Neuronal stem cell (in vitro differentiated cells): Measurements from ENCODE around the gene WDFY1.

Experiments
- DNase-seq: peaks from one replicate; pipeline ENCODE4 v3.0.0-alpha.2; 2013; ENCODE audit warnings: low spot score
- H2AFZ ChIP-seq: one replicate; pipeline ENCODE4 v1.6.1; 2013; ENCODE audit warnings: mild to moderate bottlenecking, low read length, inconsistent platforms
- H2AK5ac ChIP-seq: 2 replicates; pipeline ENCODE4 v1.6.1; 2013; ENCODE audit warnings: low read depth, mild to moderate bottlenecking, inconsistent platforms, low read length, moderate library complexity, mixed read lengths
- H2BK120ac ChIP-seq: 2 replicates; pipeline ENCODE4 v1.6.1; 2013; ENCODE audit warnings: low read depth, mild to moderate bottlenecking, inconsistent platforms, low read length, moderate library complexity, mixed read lengths
- H2BK12ac ChIP-seq: one replicate; pipeline ENCODE4 v1.6.1; 2013; ENCODE audit warnings: low read length, inconsistent platforms
- H2BK15ac ChIP-seq: 2 replicates; pipeline ENCODE4 v1.6.1; 2013; ENCODE audit warnings: mild to moderate bottlenecking, low read length, inconsistent platforms, mixed read lengths
- H2BK5ac ChIP-seq: one replicate; pipeline ENCODE4 v1.6.1; 2013; ENCODE audit warnings: inconsistent platforms, mild to moderate bottlenecking, low read length, moderate library complexity
- H3K14ac ChIP-seq: one replicate; pipeline ENCODE4 v1.6.1; 2013; ENCODE audit warnings: low read length, inconsistent platforms
- H3K18ac ChIP-seq: 2 replicates; pipeline ENCODE4 v1.6.1; 2013; ENCODE audit warnings: low read length, inconsistent platforms
- H3K23ac ChIP-seq: 2 replicates; pipeline ENCODE4 v1.6.1; 2013; ENCODE audit warnings: low read depth, mild to moderate bottlenecking, mixed read lengths, low read length, inconsistent platforms; ENCODE audit not compliant: poor library complexity
- H3K27ac ChIP-seq: replicated peaks from 3 replicates; pipeline ENCODE4 v1.5.1; 2013; ENCODE audit warnings: low read length, inconsistent platforms
- H3K27me3 ChIP-seq, 3 experiments: 2 replicates each; pipeline ENCODE4 v1.6.1; 2013; ENCODE audit warnings: low read length in 3 of 3, mild to moderate bottlenecking in 2 of 3, inconsistent platforms in 1 of 3, low read depth in 1 of 3, mixed read lengths in 1 of 3, moderate library complexity in 1 of 3; ENCODE audit not compliant: control insufficient read depth in 3 of 3, insufficient read depth in 3 of 3
- H3K36me3 ChIP-seq, 2 donors: replicated peaks in 1 of 2; 2 replicates each; pipeline ENCODE4 v1.6.1; 2013; ENCODE audit warnings: low read length in 2 of 2; ENCODE audit not compliant: control insufficient read depth in 2 of 2, insufficient read depth in 2 of 2
- H3K4ac ChIP-seq: 2 replicates; pipeline ENCODE4 v1.6.1; 2013; ENCODE audit warnings: inconsistent platforms, mild to moderate bottlenecking, low read length, moderate library complexity
- H3K4me1 ChIP-seq, 2 donors: 1 replicate in 1 of 2; 2 replicates in 1 of 2; pipeline ENCODE4 v1.6.1; 2013; ENCODE audit warnings: low read length in 2 of 2, low read depth in 1 of 2; ENCODE audit not compliant: control insufficient read depth in 2 of 2, insufficient read depth in 1 of 2
- H3K4me2 ChIP-seq: one replicate; pipeline ENCODE4 v1.6.1; 2013; ENCODE audit warnings: mild to moderate bottlenecking, low read length, inconsistent platforms; ENCODE audit not compliant: insufficient read depth, poor library complexity, severe bottlenecking
- H3K4me3 ChIP-seq, 2 donors: 2 replicates each; pipeline ENCODE4 v1.5.1; 2013; ENCODE audit warnings: low read length in 2 of 2, mild to moderate bottlenecking in 2 of 2, inconsistent platforms in 1 of 2, moderate library complexity in 1 of 2
- H3K79me1 ChIP-seq: one replicate; pipeline ENCODE4 v1.6.1; 2013; ENCODE audit warnings: low read depth, mild to moderate bottlenecking, inconsistent platforms, low read length, moderate library complexity
- H3K9ac ChIP-seq: one replicate; pipeline ENCODE4 v1.6.1; 2013; ENCODE audit warnings: mild to moderate bottlenecking, low read depth, low read length, inconsistent platforms; ENCODE audit not compliant: poor library complexity
- H3K9me3 ChIP-seq, 2 donors: replicated peaks in 1 of 2; 2 replicates each; pipeline versions ENCODE3 to v1.6.1; 2013; ENCODE audit warnings: low read length in 2 of 2, mild to moderate bottlenecking in 2 of 2, inconsistent platforms in 1 of 2, low read depth in 1 of 2, mixed read lengths in 1 of 2, moderate library complexity in 1 of 2; ENCODE audit not compliant: control insufficient read depth in 2 of 2, insufficient read depth in 1 of 2
- H4K8ac ChIP-seq: one replicate; pipeline ENCODE4 v1.6.1; 2013; ENCODE audit warnings: low read depth, mild to moderate bottlenecking, inconsistent platforms, low read length, moderate library complexity
- H4K91ac ChIP-seq: one replicate; pipeline ENCODE4 v1.6.1; 2013; ENCODE audit warnings: low read length, low read depth, mild to moderate bottlenecking, inconsistent platforms; ENCODE audit not compliant: poor library complexity
- WGBS, 2 donors: extraction: QIAGEN DNeasy Blood & Tissue Kit; methylation state at CpG; one replicate each; pipeline ENCODE4 v1.1.7; 2013; ENCODE audit warnings: missing lambda C conversion rate in 2 of 2, mixed read lengths in 1 of 2; ENCODE audit not compliant: insufficient read length in 2 of 2, insufficient replicate concordance in 1 of 2; ENCODE audit errors: extremely low coverage in 2 of 2; 5-methylcytosine and 5-hydroxymethylcytosine counted together

Gene WDFY1

DNA sequence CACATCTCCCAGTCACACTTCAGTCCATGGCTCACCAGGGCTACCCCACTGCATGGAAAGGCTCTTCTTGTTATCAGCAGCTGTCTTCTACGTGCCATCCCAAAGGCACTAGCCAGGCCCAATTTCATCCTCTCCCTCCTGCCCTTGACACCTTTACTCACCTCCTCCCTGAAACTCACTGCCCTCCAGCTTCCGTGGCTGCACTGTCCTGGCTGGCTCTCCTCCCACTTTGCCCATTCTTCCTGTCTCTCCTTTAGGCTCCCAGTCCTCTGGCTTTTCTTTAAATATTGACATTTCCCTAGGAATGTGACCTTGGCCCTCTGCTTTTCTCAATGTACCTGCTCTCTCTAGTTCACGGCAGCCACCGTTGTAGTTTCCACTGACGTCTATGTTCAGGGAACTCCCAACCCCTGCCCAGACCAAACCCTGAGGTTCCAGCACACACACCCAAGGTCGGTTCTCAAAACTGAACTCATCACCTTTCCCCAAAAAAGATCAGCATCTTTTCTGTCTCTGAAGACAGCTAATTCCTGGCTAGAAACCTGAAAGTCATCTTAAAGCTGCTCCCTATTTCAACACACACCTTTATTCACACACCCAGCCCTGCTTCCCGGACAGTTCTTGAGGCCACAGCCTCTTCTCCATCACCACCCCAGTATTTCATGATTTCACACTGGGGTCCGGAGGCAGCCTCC, 36.7 kb downstream of the WDFY1 start:
- Histone ChIP-seq H3K27ac (no peak overlapping the region), H2AK5ac (no peak overlapping the region), H2AFZ (no peak overlapping the region), H3K4me3 (no peak overlapping the region), H2BK15ac (no peak overlapping the region), H2BK12ac (no peak overlapping the region), H3K36me3 (peaks cover 0 to 48% of the 10 kb centered on the region in 2 donors), H4K8ac (no peak overlapping the region), H3K9me3 (no peaks in the 10 kb centered on the region), H2BK120ac (no peak overlapping the region), H3K23ac (no peak overlapping the region), H3K18ac (no peak overlapping the region), H3K4me2 (no peak overlapping the region), H3K14ac (no peak overlapping the region), H3K4ac (no peak overlapping the region), H3K79me1 (no peaks in the 10 kb centered on the region), H2BK5ac (no peak overlapping the region), H3K27me3 (no peaks in the 10 kb centered on the region), H4K91ac (no peak overlapping the region), H3K4me1 (no peaks in the 10 kb centered on the region), H3K9ac (no peak overlapping the region)
- WGBS, 2 donors: no CpG with 5 or more reads among the region's 8 CpGs
- DNase-seq: no peak

DNA sequence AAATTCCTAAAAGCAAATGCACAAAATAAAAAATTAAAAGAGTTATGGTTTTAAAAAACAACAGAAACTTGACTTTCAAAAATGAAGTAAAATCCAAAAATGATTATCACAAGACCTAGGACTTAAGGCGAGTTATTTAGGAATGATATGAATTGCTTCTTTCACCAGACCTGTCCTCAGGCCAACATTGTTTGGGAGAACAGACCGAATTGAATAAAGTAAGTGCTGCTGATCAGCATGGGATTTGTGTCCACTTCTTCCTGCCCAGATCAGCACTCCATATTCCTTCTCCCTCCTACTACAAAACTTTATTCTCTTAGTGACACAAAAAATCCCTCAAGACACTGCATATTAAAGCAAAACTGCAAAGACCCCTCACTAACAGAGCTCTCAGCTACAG, 39.1 kb downstream of the WDFY1 start:
- Histone ChIP-seq H4K8ac (no peak overlapping the region), H2BK15ac (no peak overlapping the region), H3K4me1 (no peaks in the 10 kb centered on the region), H3K9me3 (no peaks in the 10 kb centered on the region), H3K4me3 (no peak overlapping the region), H3K27ac (no peak overlapping the region), H2BK12ac (no peak overlapping the region), H3K18ac (no peak overlapping the region), H3K14ac (no peak overlapping the region), H3K9ac (no peak overlapping the region), H2AK5ac (no peak overlapping the region), H3K27me3 (no peaks in the 10 kb centered on the region), H3K23ac (no peak overlapping the region), H2BK120ac (no peak overlapping the region), H3K4ac (no peak overlapping the region), H2BK5ac (no peak overlapping the region), H3K36me3 (peaks cover 4 to 55% of the 10 kb centered on the region in 2 donors), H3K4me2 (no peak overlapping the region), H4K91ac (no peak overlapping the region), H2AFZ (no peak overlapping the region), H3K79me1 (no peaks in the 10 kb centered on the region)
- WGBS, 2 donors: no CpG with 5 or more reads among the region's 2 CpGs
- no peak for DNase-seq

DNA sequence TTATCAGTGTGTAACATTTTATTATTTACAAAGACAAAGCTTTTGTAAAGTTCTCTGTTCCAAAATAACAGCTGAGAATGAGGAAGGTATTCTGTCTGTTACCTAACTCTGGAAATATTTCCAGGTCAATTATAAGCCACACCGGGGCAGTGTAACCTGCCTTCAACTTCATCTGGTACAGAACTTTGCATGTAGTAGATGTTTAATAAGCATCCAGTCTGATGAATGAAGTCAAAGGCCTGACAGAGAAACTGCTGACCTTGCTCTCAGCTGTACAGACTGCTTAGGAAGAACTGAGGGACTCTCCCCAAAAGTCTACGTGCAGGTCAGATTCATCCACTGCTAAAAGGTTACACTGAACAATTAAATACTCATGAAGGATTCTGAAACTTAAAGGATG, 43.3 kb downstream of the WDFY1 start:
- Histone ChIP-seq H3K23ac (no peak overlapping the region), H4K91ac (no peak overlapping the region), H3K9me3 (no peaks in the 10 kb centered on the region), H2AK5ac (no peak overlapping the region), H3K79me1 (no peaks in the 10 kb centered on the region), H3K27ac (no peak overlapping the region), H3K27me3 (no peaks in the 10 kb centered on the region), H3K9ac (no peak overlapping the region), H3K4me3 (no peak overlapping the region), H3K18ac (no peak overlapping the region), H3K36me3 (peaks cover 6 to 88% of the 10 kb centered on the region in 2 donors), H2AFZ (no peak overlapping the region), H3K4me1 (no peaks in the 10 kb centered on the region), H2BK120ac (no peak overlapping the region), H2BK15ac (no peak overlapping the region), H2BK5ac (no peak overlapping the region), H2BK12ac (no peak overlapping the region), H4K8ac (no peak overlapping the region), H3K14ac (no peak overlapping the region), H3K4ac (no peak overlapping the region), H3K4me2 (no peak overlapping the region)
- DNase-seq: no peak
- WGBS, 2 donors: no CpG with 5 or more reads among the region's 2 CpGs

DNA sequence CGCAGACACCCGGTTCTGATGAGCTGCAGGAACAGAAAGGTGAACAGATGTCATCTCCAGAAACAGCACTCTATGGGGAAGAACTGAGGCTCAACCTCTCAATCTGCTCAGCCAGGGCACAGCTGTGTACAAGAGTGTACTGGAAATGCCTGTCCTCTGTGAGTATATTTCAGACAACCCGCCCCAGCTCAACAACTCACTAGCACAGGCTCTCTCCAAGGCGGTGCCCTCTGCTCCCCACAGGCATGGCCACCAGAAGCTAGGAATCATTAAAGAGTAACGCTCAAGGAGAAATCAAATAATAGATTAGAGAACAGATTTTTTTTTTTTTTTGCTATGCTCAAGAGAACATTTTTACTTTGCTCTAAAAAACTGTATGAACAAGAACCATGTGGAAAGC, 43.8 kb downstream of the WDFY1 start:
- H4K8ac ChIP-seq: no peak overlapping the region
- H3K79me1 ChIP-seq: no peaks in the 10 kb centered on the region
- WGBS, 2 donors: no CpG with 5 or more reads among the region's 5 CpGs
- H3K18ac ChIP-seq: no peak overlapping the region
- no peak overlapping the region for H2BK120ac ChIP-seq
- no peak overlapping the region for H2BK15ac ChIP-seq
- peaks cover 6 to 93% of the 10 kb centered on the region in 2 donors for H3K36me3 ChIP-seq
- H2AFZ ChIP-seq: no peak overlapping the region
- H3K4me3 ChIP-seq: peak overlapping the region in 1 of 2 donors; percentile 44
- DNase-seq: no peak
- H4K91ac ChIP-seq: no peak overlapping the region
- no peak overlapping the region for H3K4me2 ChIP-seq
- H3K14ac ChIP-seq: no peak overlapping the region
- no peak overlapping the region for H3K4ac ChIP-seq
- no peak overlapping the region for H3K23ac ChIP-seq
- H3K4me1 ChIP-seq: no peaks in the 10 kb centered on the region
- H2AK5ac ChIP-seq: no peak overlapping the region
- H3K9ac ChIP-seq: no peak overlapping the region
- H3K9me3 ChIP-seq: no peaks in the 10 kb centered on the region
- H3K27ac ChIP-seq: no peak overlapping the region
- H3K27me3 ChIP-seq: no peaks in the 10 kb centered on the region
- no peak overlapping the region for H2BK5ac ChIP-seq
- no peak overlapping the region for H2BK12ac ChIP-seq
